Tibial nerve (tissue), 4 donors: ENCODE data around the gene MAN1A1. TPM values are rescaled to one million over a fixed set of nuclear protein-coding genes. Genes with fewer than 3 reads are reported as not detected.
A peak's percentile ranks its signal among the peaks of the same experiment; 100 is the strongest.

Experiments used
- DNase-seq, 2 donors: peaks; one replicate each; pipeline ENCODE4 v3.0.0-alpha.2; 2019; ENCODE audit warnings: low spot score in 2 of 2
- H3K27ac ChIP-seq, 4 donors: fragments of 200-600 bp; sonication (generic) in 3 of 4; one replicate each; pipeline ENCODE4 v1.5.1; 2017 to 2019; ENCODE audit warnings: mild to moderate bottlenecking in 1 of 4
- H3K27me3 ChIP-seq, 2 donors: fragments of 200-600 bp; sonication (generic) in 1 of 2; one replicate each; pipeline versions ENCODE4 v1.5.1 to v1.6.0; 2017 to 2019
- H3K36me3 ChIP-seq, 3 donors: fragments of 200-600 bp; sonication (generic); one replicate each; pipeline ENCODE4 v1.5.1; 2018 to 2019
- H3K4me1 ChIP-seq, 4 donors: fragments of 200-600 bp; sonication (generic) in 3 of 4; one replicate each; pipeline ENCODE4 v1.5.1; 2017 to 2019
- H3K4me3 ChIP-seq, 4 donors: fragments of 200-600 bp; sonication (generic) in 3 of 4; one replicate each; pipeline ENCODE4 v1.5.1; 2017 to 2019; ENCODE audit warnings: mild to moderate bottlenecking in 1 of 4, moderate library complexity in 1 of 4
- H3K9me3 ChIP-seq, 4 donors: fragments of 200-600 bp; sonication (generic) in 3 of 4; one replicate each; pipeline ENCODE4 v1.5.1; 2017 to 2019
- EP300 ChIP-seq, 2 donors: sonication (generic); formaldehyde crosslinking; IDR thresholded peaks; one replicate each; pipeline ENCODE4 v1.6.1; 2017; ENCODE audit warnings: antibody characterized with exemption in 2 of 2, mild to moderate bottlenecking in 1 of 2
- POLR2A ChIP-seq, 2 donors: fragments of 450-650 bp; IDR thresholded peaks; one replicate each; pipeline ENCODE4 v1.6.1; 2017; ENCODE audit warnings: antibody characterized with exemption in 2 of 2, mild to moderate bottlenecking in 2 of 2, moderate library complexity in 2 of 2
- WGBS, 2 donors: methylation state at CpG; one replicate each; pipeline ENCODE4 v1.1.5; 2018; 5-methylcytosine and 5-hydroxymethylcytosine counted together
- total RNA-seq, 4 donors: library from RNA; depleted of rRNA; stranded (reverse); fragments of >200 nt; gene quantifications; one replicate each; pipeline ENCODE4 v1.1.0, GENCODE V29; 2016
- TF ChIP-seq, protein P1 (sequence below), 5 experiments: fragments of 200-600 bp in 3 of 5; fragments of 450-650 bp in 2 of 5; sonication (generic) in 3 of 5; IDR thresholded peaks; one replicate each; pipeline ENCODE4 v1.5.1; 2016 to 2019; ENCODE audit warnings: antibody characterized with exemption in 5 of 5, mild to moderate bottlenecking in 3 of 5, moderate library complexity in 2 of 5

MAN1A1 gene
- total RNA-seq, 4 donors from 2014 or later = 118 to 287 (median 154) TPM

GRCh38 chr6:119285908-119286625, 63.5 kb downstream of the MAN1A1 start:
- WGBS, 2 donors = 87 to 93% methylated on average over 3 of the region's 3 CpGs
- no peaks in the 10 kb centered on the region for H3K27me3 ChIP-seq
- TF ChIP-seq EP300 (IDR thresholded peaks at IDR 0.05) (no peak), POLR2A (IDR thresholded peaks at IDR 0.05) (no peak)
- TF ChIP-seq, protein P1, sequence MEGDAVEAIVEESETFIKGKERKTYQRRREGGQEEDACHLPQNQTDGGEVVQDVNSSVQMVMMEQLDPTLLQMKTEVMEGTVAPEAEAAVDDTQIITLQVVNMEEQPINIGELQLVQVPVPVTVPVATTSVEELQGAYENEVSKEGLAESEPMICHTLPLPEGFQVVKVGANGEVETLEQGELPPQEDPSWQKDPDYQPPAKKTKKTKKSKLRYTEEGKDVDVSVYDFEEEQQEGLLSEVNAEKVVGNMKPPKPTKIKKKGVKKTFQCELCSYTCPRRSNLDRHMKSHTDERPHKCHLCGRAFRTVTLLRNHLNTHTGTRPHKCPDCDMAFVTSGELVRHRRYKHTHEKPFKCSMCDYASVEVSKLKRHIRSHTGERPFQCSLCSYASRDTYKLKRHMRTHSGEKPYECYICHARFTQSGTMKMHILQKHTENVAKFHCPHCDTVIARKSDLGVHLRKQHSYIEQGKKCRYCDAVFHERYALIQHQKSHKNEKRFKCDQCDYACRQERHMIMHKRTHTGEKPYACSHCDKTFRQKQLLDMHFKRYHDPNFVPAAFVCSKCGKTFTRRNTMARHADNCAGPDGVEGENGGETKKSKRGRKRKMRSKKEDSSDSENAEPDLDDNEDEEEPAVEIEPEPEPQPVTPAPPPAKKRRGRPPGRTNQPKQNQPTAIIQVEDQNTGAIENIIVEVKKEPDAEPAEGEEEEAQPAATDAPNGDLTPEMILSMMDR (IDR thresholded peaks at IDR 0.05) = no peak
- H3K9me3 ChIP-seq = no peaks in the 10 kb centered on the region
- H3K4me3 ChIP-seq = no peak overlapping the region
- no peak for DNase-seq
- H3K27ac ChIP-seq = no peak overlapping the region
- peaks cover 0 to 4% (median 0%) of the 10 kb centered on the region in 4 donors for H3K4me1 ChIP-seq
- H3K36me3 ChIP-seq = no peaks in the 10 kb centered on the region

DNA sequence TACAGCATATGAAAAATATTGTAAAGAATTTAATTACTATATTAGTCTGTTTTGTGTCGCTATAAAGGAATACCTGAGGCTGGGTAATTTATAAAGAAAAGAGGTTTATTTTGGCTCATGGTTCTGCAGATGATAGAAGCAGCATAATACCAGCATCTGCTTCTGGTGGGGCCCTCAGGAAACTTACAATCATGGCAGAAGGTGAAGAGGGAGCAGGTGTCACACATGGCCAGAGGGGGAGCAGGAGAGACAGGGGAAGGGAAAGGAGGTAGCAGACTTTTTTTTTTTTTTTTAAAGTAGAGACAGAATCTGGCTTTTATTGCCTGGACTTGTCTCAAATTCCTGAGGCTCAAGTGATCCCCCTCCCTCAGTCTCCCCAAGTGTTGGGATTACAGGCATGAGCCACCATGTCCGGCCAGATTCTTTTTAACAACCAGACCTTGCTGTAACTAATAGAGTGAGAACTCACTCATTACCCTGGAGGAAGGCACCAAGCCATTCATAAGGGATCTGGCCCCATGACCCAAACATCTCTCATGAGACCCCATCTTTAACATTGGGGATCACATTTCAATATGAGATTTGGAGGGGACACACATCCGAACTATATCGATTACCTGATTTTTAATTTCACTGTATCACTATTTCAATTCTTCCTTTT, 64.6 kb downstream of the MAN1A1 start:
- no peaks in the 10 kb centered on the region for H3K27me3 ChIP-seq
- 82 to 86% methylated on average over 4 of the region's 4 CpGs for WGBS, 2 donors
- no peaks in the 10 kb centered on the region for H3K36me3 ChIP-seq
- no peak for TF ChIP-seq POLR2A (IDR thresholded peaks at IDR 0.05)
- TF ChIP-seq, protein P1 (IDR thresholded peaks at IDR 0.05) = no peak
- TF ChIP-seq EP300 (IDR thresholded peaks at IDR 0.05) = no peak
- H3K4me1 ChIP-seq = peaks cover 0 to 8% (median 0%) of the 10 kb centered on the region in 4 donors
- no peak overlapping the region for H3K4me3 ChIP-seq
- DNase-seq = no peak
- H3K27ac ChIP-seq = no peak overlapping the region
- no peaks in the 10 kb centered on the region for H3K9me3 ChIP-seq

DNA sequence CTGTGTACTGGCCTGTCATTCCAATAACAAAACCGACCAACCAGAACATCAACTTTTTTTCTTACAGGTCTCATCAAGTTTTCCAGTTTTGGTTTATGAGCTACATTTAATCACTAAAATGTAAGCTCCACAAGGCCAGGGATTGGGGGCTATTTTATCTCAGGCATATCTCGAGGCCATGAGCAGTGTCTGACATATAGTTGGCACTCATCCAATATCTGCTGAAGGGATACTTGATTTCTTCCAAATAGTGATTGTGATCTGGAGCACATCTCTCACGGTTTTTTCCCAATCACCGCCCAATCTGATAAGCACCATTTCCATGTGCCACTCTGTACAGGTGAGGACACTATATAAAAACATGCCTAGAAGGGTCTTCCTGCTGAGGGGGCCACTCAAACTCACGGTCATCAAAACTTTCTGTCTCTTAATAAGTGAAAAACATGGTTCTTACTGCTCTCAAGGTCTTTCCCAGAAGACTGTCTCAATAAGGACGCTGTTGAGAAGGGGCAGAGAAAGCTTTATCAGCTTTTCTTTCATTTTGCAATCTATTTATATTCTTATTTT, 65.5 kb downstream of the MAN1A1 start:
- no peaks in the 10 kb centered on the region for H3K27me3 ChIP-seq
- H3K4me3 ChIP-seq = no peak overlapping the region
- DNase-seq = no peak
- peaks cover 0 to 8% (median 0%) of the 10 kb centered on the region in 4 donors for H3K4me1 ChIP-seq
- TF ChIP-seq POLR2A (IDR thresholded peaks at IDR 0.05) (no peak), EP300 (IDR thresholded peaks at IDR 0.05) (no peak)
- TF ChIP-seq, protein P1 (IDR thresholded peaks at IDR 0.05) = no peak
- WGBS, 2 donors = 89% methylated on average over 6 of the region's 6 CpGs
- H3K9me3 ChIP-seq = no peaks in the 10 kb centered on the region
- H3K27ac ChIP-seq = no peak overlapping the region
- no peaks in the 10 kb centered on the region for H3K36me3 ChIP-seq

DNA sequence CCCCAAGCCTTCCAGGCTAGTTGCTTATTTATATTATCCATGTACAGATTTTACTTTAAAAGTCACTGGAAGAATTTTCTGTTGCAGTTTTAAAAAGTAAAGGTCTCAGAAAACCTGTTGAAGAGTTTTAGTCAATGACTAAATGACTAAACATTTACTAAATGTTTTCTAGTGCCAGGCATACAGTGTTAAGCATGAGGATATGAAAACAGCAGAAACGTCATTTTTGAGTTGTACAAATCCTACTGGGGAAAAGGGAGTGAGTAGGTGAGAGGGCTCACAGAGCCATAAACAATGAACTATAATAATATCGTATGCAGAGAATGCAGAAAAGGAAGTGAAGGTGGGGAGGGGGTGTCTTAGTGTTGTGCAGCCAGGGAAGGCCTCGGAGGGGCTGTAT, 66.3 kb downstream of the MAN1A1 start:
- Histone ChIP-seq H3K27ac (no peak overlapping the region), H3K27me3 (no peaks in the 10 kb centered on the region), H3K4me1 (peaks cover 0 to 8% (median 0%) of the 10 kb centered on the region in 4 donors), H3K4me3 (no peak overlapping the region), H3K36me3 (no peaks in the 10 kb centered on the region), H3K9me3 (no peaks in the 10 kb centered on the region)
- TF ChIP-seq, protein P1 (IDR thresholded peaks at IDR 0.05) = no peak
- TF ChIP-seq POLR2A (IDR thresholded peaks at IDR 0.05) (no peak), EP300 (IDR thresholded peaks at IDR 0.05) (no peak)
- DNase-seq = no peak
- WGBS, 2 donors = 56 to 68% methylated on average over 3 of the region's 3 CpGs

- 83 to 88% methylated on average over 2 of the region's 2 CpGs for WGBS, 2 donors
- Histone ChIP-seq H3K27me3 (no peaks in the 10 kb centered on the region), H3K36me3 (no peaks in the 10 kb centered on the region), H3K4me1 (peaks cover 0 to 8% (median 0%) of the 10 kb centered on the region in 4 donors), H3K4me3 (no peak overlapping the region), H3K9me3 (no peaks in the 10 kb centered on the region), H3K27ac (peak overlapping the region in 1 of 4 donors; percentile 24)
- DNase-seq = no peak
- TF ChIP-seq POLR2A (IDR thresholded peaks at IDR 0.05) (no peak), EP300 (IDR thresholded peaks at IDR 0.05) (no peak)
- TF ChIP-seq, protein P1 (IDR thresholded peaks at IDR 0.05) = no peak
Measured at GRCh38 chr6:119280668-119281067, 68.9 kb downstream of the MAN1A1 start.
